Activated naive CD8-positive, alpha-beta T cell treated with anti-CD3 and anti-CD28 coated beads, Interleukin-2, amount 50 U/mL, for 24 hours (primary cell): Measurements from ENCODE around the gene CTLA4.

Experiments
- ATAC-seq: fragments of 150-1000 bp; cut with Tn5 transposase; one replicate; pipeline ENCODE4 v1.10.0; 2021
- DNase-seq: peaks from one replicate; pipeline ENCODE4 v3.0.0; 2021
- H3K27ac Mint-ChIP-seq: one replicate; pipeline ENCODE4 v1.8.0; 2021; ENCODE audit warnings: mild to moderate bottlenecking, mixed read lengths
- H3K27me3 Mint-ChIP-seq: one replicate; pipeline ENCODE4 v1.8.0; 2021; ENCODE audit warnings: mixed read lengths
- H3K36me3 Mint-ChIP-seq: one replicate; pipeline ENCODE4 v1.8.0; 2021; ENCODE audit warnings: low read depth, mixed read lengths
- H3K4me1 Mint-ChIP-seq: one replicate; pipeline ENCODE4 v1.8.0; 2021; ENCODE audit warnings: mixed read lengths
- H3K4me3 Mint-ChIP-seq: one replicate; pipeline ENCODE4 v1.8.0; 2021; ENCODE audit warnings: mild to moderate bottlenecking, moderate library complexity, mixed read lengths
- H3K9me3 Mint-ChIP-seq: one replicate; pipeline ENCODE4 v1.8.0; 2021; ENCODE audit warnings: mixed read lengths

Gene CTLA4

DNA sequence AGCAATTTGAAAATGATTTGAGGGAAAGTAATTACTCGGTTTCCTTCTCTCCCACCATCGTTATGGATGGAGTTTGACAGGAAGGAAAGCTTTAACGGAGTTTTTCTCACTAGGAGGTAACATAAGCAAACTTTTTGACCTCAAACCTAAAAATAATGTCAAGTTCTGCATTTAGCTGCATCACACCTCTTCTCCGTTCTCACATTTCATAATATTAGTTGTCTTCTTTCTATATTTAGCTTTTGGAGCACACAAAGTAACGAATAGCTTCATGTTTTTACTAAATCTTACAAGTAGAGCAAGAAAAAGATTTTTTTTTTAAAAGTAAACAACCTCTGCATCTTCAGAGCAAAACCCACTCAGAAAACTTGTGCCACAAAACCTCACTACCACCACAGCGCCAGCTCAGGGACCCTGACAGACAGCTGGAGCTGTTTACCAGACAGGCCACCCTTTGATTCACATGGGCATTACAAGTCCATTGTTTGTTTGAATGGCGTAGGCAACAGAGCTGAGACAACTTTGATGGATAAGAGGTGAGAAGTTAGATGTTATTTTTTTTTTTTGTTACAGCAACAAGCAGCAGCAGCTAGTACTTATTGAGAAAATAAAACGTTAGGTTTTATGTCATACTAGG, 47.1 kb downstream of the CTLA4 start:
- Mint-ChIP-seq H3K27me3 (peaks cover 4% of the 10 kb centered on the region), H3K4me3 (no peak overlapping the region), H3K9me3 (no peaks in the 10 kb centered on the region), H3K27ac (no peak overlapping the region), H3K4me1 (peaks cover 38% of the 10 kb centered on the region), H3K36me3 (no peaks in the 10 kb centered on the region)
- ATAC-seq (no peak), DNase-seq (no peak)

DNA sequence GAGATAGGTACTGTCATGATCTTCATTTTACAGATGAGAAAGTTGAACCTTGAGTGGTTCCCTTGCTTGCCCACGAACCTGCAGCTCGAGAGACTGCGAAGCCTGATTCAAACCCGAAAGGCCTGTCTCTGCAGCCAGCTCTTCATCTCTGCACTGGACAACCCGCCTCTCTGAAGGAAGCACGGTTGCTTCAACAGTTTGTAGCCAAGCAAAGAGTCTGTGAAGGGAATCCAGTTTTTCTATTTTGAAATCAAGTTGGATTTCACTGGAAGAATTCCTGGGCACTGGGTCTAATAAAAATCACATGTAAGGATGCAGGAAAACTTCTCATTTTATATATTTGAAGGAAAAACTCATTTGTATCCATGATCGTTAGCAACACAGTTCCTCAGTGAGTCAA, 47.7 kb downstream of the CTLA4 start:
- Mint-ChIP-seq H3K27me3 (peaks cover 4% of the 10 kb centered on the region), H3K4me3 (no peak overlapping the region), H3K36me3 (no peaks in the 10 kb centered on the region), H3K4me1 (peaks cover 32% of the 10 kb centered on the region), H3K9me3 (no peaks in the 10 kb centered on the region), H3K27ac (no peak overlapping the region)
- DNase-seq (no peak), ATAC-seq (no peak)

DNA sequence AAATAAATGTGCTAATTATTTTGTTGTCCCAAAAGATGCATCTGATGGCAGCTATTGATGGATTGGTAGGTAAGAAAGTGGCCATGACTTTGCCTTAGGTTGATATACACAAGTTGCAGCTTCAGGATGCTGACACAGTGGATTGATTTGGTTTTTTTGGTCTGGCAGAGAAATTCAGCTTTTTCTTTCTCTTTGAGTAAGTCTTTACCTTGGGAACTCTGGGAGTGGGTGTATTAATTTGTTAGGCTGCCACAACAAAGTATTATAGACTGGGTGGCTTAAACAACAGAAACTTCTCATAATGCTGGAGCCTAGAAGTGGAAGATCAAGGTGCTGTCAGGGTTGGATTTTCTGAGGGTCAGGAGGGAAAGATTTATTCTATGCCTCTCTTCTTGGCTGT, 49.2 kb downstream of the CTLA4 start:
- DNase-seq (no peak), ATAC-seq (no peak)
- Mint-ChIP-seq H3K4me3 (no peak overlapping the region), H3K36me3 (no peaks in the 10 kb centered on the region), H3K9me3 (no peaks in the 10 kb centered on the region), H3K27ac (no peak overlapping the region), H3K4me1 (peaks cover 29% of the 10 kb centered on the region), H3K27me3 (peaks cover 4% of the 10 kb centered on the region)

DNA sequence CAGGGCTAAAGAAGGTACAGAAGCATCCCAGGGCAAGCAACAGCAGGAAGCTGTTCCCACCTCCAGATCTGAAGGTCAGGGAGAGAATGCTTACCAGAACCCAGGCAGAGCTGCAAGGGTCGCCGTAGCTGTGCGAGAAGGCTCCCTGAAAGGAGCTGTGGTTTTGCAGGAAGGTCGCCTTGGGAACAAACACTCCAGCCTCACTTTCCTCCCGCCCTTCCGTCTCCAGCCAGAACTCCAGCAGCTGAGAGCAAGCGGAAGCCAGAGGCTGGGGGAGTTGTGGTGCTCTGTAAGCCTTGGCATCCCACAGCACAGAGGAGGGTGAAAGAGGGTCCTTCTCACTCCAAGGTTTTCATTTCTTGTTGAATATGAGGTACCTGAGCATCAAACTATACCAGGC, 50.7 kb downstream of the CTLA4 start:
- H3K27me3 Mint-ChIP-seq, result peaks cover 2% of the 10 kb centered on the region
- DNase-seq, result no peak

DNA sequence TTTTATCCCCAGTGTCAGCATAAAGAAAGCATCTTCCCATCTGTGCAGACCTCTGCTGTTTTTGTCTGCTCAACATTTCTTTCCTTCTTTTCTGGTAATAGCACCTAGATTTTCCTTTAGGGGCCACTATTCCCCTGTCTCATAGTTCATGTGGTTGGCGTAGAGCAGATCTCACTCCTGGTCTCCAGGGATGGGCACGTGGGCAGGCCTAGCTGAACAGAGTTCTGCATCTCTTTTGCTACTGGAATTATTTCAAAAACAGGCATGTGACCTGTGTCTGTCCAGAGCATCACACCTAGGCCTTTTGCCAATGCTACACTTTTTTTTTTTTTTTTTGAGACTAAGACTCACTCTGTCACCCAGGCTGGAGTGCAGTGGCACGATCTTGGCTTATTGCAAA, 51.3 kb downstream of the CTLA4 start:
- H3K36me3 Mint-ChIP-seq, result no peaks in the 10 kb centered on the region
- DNase-seq, result no peak
- no peak for ATAC-seq
- H3K27me3 Mint-ChIP-seq, result peaks cover 2% of the 10 kb centered on the region
- H3K27ac Mint-ChIP-seq, result no peak overlapping the region
- H3K9me3 Mint-ChIP-seq, result no peaks in the 10 kb centered on the region
- no peak overlapping the region for H3K4me3 Mint-ChIP-seq
- peaks cover 29% of the 10 kb centered on the region for H3K4me1 Mint-ChIP-seq

More for the DNA sequence above, 50.7 kb downstream of the CTLA4 start:
- no peak overlapping the region for H3K4me3 Mint-ChIP-seq
- no peaks in the 10 kb centered on the region for H3K36me3 Mint-ChIP-seq
- H3K9me3 Mint-ChIP-seq, result no peaks in the 10 kb centered on the region
- no peak overlapping the region for H3K27ac Mint-ChIP-seq
- H3K4me1 Mint-ChIP-seq, result peaks cover 29% of the 10 kb centered on the region
- no peak for ATAC-seq
